CD4-positive, alpha-beta T cell treated with Interleukin-2 at 100 ng/mL for 4 hours (primary cell): Measurements from ENCODE around the gene ASGR1.
A peak's percentile ranks its signal among the peaks of the same experiment; 100 is the strongest.

ENCODE experiments used
- DNase-seq: peaks from one replicate; pipeline ENCODE4 v3.0.0-alpha.2; 2020; ENCODE audit warnings: low spot score

ASGR1 gene

DNA sequence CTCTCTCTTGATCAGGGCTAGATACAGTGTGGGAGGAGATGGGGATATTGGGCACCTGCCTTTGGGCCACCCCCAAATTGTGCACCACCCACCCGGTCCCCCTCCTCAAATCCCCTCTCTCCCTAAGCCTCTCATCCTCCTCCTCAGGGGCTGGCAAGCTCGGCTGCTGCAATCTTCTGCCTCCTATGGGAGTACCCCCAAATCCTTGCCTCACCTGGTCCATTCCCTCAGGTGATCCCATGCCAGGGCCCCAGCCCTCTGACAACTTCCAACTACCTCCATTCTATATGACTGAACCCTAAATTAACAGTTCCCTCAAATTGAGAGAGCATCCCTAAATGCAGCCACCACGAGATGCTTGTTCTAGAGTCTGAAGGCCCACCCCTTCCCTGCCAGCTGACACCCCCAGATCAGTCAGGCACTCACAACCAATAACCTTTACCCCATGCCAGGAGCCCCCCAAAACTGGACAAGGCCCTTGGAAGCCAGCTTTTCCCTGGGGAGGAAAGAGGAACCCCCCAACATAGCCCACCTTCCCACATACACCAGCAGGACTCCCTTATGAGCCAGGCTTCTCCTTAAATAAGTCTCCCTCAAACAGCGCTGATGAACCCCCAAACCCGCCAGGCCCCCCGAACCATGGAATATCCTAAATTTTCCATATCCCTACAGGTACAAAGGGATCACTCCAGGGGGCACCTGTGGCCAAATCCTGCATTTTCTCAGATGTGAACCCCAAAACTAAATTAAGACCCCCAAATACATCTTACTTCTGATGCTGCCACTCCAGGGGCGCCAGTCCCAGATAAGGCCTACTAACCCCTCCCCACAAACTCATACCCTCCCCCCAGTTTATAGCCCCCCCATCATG is 37.3 kb upstream of the ASGR1 start:
- no peak for DNase-seq

GRCh38 chr17:7215652-7216180 is 36.5 kb upstream of the ASGR1 start:
- DNase-seq = no peak

DNA sequence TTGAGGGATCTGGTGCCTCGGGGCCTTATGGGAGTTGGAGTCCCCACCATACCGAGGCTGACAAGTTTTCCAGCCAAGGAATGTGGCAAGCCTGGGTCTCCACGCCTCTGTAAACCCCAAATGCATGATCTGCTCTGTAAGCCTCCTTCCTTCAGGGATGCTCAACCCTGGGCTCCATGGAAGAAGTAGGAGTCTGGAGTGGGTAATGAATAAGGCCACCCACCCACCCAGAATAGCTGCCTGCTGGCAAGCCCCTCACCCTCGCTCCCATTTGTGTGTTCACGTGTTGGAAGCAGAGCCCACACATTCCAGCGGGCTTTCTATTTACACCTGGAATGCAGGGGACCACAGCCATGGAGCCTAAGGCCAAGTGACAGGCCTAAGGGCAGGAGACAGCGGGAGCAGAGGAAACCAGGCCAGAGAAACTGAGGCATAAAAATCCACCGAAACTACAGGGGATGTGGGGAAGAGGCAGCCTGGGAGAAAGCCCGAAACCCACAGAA is 36.0 kb upstream of the ASGR1 start:
- no peak for DNase-seq

GRCh38 chr17:7214300-7215135 is 35.3 kb upstream of the ASGR1 start:
- DNase-seq = peak; percentile 100

DNA sequence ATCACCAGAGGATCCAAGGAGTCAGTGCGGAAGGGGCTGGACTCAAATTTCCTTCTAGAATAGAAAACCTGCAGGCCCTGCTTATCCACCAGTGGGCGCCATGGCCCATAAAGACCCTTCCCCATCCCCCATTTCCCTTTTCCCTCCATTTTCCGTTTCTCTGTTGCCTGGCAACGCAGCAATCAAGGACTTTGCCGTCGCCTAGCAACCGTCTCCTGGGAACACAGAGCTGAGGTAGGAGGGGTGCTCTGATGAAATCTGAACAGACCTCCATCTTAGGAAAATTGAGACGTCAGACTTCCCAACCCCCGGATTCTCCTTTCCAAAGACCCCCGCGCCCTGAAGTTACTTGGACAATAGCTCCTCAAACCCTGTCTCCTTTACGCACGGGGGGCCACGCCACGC is 34.7 kb upstream of the ASGR1 start:
- DNase-seq = peak; percentile 87

- no peak for DNase-seq
Measured at GRCh38 chr17:7211491-7212273, 32.5 kb upstream of the ASGR1 start.

DNA sequence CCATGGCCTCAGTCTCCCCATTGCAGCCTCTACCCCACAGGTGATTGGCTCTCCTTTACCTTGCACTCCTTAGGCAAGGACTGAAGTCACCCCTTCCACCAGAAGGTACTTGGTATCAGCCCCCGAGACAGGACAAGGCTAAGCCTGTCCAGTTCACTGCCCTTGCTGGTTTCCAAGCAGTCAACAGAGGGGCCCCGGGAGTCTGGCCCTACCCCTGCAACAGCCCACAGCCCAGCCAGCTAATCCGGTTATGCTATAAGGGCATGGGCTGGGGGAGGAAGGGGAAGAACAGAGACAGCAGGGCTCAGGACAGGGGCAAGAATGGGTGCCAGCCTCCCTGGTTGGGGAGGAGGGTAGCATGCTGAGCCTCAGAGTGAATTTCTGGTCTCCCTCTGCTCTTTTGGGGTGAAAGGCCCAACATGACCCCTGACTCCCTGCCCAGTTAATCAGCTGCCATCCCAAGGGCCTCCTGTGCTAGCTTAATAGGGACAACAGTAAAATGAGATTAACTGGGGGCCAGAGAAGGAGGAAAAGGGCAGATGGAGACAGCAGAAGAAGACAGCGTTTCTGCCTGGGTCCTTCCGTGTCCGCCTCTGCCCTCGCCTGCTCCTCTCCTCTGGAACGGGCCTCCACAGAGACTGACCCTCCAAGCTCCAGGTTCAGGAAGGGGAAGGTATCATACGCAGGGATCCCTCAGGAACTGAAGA is 29.7 kb upstream of the ASGR1 start:
- no peak for DNase-seq

GRCh38 chr17:7208027-7208571 is 28.9 kb upstream of the ASGR1 start:
- DNase-seq = no peak

DNA sequence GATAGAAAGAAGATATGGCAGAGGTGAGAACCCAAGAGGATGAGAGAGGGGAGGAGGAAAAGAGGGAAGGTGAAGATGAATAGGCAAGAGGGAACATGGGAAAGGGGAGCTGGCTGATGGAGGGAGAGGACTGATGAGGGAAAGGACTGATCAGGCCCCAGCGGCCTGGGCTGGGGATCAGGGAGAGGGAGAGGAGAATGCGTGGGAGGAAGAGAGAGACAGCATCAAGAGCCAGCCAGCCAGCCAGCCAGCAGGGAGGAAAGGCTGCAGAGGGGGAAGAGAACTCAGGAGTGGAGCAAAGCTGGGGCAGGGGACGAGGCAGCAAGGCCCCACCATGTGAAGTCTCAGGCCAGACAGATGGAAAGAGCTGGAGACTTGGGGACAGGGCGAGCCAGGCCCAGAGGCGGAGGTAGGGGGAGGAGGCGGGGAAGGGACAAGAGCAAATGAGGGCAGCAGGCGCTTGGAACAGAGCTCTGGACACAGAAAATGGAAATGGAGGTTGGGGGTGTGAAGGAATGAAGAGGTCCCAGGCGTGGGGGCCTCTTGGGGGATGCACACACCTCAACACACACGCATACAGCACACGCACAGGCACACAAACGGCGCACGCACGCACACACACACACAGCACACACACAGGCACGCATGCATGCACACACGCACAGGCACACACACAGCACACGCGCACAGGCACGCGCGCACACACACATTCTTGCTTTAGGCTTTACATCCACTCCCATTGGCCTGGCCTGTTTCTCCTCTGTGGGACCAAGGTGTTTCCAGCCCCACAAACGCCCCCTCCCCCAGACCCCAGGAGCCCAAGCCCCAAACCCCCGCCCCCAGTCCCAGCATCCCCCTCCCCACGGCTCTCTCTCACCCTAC is 28.2 kb upstream of the ASGR1 start:
- no peak for DNase-seq

GRCh38 chr17:7205561-7205960 is 26.4 kb upstream of the ASGR1 start:
- no peak for DNase-seq

GRCh38 chr17:7204828-7205461 is 25.8 kb upstream of the ASGR1 start:
- peak; percentile 98 for DNase-seq

GRCh38 chr17:7204336-7204735 is 25.2 kb upstream of the ASGR1 start:
- DNase-seq = no peak

DNA sequence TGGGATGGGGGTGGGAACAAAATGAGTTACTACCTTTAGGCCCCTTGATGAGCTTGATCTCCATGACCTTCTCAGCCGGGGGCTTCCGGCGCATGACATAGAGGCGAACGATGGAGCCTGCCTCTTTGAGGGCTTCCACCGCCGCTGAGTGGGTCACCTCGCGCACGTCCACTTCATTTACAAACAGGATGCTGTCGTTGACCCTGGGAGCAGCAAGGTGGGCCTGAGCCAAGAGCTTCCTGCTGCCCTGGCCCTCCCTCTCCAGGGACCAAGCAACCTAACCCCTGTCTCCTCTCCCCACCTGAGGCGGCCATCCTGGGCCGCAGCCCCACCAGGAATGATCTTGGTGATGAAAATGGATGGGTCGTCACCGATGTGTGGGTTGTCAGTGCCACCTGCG is 24.2 kb upstream of the ASGR1 start:
- no peak for DNase-seq

GRCh38 chr17:7196651-7197401 is 17.7 kb upstream of the ASGR1 start:
- DNase-seq = no peak

DNA sequence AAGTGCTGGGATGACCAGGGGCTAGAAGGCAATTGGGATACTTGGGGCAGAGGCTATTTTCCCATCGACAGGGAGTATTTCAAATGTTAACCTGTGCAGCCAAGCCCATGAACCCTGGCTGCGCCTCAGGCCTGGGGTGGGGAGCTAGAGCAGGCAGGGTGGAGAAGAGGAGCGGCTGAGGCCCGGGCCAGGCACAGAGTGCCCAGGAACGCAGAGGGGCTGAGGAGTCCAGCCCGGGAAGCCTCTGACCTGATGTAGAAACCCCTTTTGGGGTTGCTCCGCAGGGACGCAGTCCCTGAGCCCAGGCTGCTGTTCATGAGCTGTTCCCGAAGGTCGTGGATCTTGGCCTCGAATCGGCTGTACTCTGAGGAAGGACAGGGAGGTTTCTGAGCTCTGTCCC is 16.8 kb upstream of the ASGR1 start:
- DNase-seq = no peak

DNA sequence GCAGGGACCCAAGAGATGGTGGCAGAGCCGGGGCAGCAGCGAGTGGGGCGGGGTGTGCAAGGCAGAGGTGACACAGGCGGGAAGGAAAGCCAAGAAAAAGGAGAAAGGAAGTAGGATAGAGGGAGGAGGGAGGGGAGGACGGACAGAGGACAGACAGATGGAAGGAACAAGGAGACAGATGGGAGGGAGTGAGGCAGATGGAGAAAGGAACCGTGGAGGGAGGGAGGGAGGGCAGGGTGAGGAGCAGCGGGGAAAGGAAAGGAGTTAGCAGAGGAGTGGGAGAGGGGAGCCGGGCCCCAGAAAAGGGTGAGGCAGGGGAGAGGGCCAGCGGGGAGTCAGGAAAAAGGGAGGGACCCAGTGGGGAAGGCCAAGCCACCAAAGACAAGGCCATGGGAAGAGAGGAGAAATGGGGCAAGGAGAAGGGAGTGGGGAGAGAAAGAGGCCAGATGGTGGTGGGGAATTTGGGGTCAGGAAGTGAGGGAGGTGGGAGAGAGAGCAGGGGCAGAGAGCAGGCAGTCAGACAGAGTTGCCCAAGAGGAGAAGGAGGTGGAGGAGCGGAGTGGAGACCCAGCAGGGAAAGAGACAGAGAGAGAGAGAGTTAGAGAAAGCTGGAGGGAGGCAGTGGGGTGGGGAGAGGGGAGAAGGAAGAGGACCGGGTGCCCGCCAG is 13.2 kb upstream of the ASGR1 start:
- no peak for DNase-seq

DNA sequence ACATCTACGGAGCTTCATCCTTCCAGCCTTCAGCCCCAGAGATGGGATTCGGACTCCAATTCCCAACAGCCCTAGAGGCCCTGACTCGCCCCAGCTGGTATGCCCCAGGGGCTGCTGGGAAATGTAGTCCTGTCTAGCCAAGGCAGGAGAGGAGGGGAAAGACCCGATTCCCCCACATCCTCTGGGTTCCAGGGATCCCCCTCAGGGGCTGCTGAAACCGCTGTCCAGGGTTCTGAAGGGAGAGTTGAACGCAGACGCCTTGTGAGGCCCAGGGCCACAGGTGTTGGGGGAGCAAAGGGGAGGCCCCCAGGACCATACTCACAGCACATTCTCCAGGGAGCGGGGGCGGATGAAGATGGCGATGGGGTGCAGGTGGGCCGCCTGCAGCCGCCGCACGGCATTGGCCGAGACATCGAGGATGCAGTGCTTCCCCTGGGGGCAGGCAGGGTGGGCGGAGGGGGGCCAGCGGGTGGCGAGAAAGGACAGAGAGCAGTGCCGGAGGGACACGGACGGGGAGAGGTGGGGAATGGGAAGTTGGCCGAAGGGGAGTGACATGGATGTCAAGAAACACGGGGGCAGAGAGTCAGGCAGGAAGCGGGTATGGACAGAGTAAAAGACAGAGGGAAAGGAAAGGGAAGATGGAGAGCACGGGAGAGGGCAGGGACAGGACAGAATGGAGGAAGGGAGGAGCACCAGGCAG is 12.6 kb upstream of the ASGR1 start:
- no peak for DNase-seq

GRCh38 chr17:7191069-7191468 is 11.9 kb upstream of the ASGR1 start:
- no peak for DNase-seq
